Stimulated activated naive CD4-positive, alpha-beta T cell treated with Interleukin-2 at 50 U/mL for 16 hours (primary cell): ENCODE data around the gene GRIK4.

Source experiments
- DNase-seq: peaks from one replicate; lab custom pipeline; 2025; lab: John Stamatoyannopoulos, UW

Gene GRIK4

GRCh38 chr11:120814531-120815318 lies 303.2 kb downstream of the GRIK4 start:
- no peak for DNase-seq

DNA sequence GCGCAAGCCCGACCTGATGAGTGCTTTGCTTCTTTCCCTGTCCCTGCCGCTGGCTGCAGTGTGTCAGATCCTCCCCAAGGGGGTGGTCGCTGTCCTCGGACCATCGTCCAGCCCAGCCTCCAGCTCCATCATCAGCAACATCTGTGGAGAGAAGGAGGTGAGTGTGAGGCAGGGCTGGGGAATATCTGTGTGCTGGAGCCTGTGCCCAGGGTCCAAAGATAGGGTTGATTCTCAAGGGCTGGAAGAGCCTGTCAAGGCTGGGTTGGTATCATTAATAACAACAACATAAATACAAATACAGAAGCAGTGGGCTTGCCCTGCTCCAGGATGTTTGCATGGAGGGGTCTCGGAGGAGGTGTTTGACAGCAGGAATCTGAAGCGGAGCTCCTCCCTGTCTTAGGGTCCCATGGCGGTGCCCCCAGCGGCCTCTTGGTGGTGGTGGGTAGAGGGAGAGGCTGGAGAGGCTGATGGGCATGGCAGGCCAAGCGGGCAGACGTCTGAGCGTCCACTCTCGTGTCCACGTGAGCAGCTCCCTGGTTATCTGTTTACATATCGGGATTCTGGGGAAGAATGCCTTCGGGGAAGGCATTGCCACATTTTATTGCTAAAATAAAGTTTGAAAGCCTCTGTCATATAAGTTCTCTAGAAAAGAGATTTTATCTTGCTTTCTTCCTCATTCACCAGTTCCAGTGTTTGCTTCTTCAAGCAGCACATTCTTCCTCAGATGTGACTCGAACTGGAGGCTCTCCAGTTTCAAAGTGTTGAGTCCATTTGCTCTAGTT lies 304.0 kb downstream of the GRIK4 start:
- DNase-seq: no peak

- DNase-seq: no peak
Measured at GRCh38 chr11:120816176-120816575, 304.6 kb downstream of the GRIK4 start.

- no peak for DNase-seq
Measured at GRCh38 chr11:120816711-120817110, 305.2 kb downstream of the GRIK4 start.

GRCh38 chr11:120817158-120817557 lies 305.6 kb downstream of the GRIK4 start:
- no peak for DNase-seq

GRCh38 chr11:120818097-120818496 lies 306.5 kb downstream of the GRIK4 start:
- no peak for DNase-seq

DNA sequence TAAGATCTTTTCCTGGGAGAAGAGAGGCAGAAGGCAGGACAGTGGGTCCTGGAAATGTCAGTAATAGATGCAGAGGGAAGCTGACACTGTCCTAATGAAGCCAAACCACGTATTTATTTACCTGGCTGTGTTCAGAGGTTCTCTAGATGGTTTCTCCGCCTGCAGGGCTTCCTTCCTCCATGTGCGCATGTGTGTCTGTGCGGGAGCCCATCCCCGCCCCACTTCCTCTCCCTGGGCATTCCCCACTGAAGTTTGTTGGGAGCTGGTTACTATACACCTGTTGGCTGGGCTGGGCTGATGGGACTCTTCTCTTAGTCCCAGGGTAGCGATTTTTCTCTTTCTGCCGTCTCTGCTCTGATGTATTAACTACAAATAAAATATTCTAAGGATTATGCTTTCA lies 307.5 kb downstream of the GRIK4 start:
- DNase-seq: no peak

DNA sequence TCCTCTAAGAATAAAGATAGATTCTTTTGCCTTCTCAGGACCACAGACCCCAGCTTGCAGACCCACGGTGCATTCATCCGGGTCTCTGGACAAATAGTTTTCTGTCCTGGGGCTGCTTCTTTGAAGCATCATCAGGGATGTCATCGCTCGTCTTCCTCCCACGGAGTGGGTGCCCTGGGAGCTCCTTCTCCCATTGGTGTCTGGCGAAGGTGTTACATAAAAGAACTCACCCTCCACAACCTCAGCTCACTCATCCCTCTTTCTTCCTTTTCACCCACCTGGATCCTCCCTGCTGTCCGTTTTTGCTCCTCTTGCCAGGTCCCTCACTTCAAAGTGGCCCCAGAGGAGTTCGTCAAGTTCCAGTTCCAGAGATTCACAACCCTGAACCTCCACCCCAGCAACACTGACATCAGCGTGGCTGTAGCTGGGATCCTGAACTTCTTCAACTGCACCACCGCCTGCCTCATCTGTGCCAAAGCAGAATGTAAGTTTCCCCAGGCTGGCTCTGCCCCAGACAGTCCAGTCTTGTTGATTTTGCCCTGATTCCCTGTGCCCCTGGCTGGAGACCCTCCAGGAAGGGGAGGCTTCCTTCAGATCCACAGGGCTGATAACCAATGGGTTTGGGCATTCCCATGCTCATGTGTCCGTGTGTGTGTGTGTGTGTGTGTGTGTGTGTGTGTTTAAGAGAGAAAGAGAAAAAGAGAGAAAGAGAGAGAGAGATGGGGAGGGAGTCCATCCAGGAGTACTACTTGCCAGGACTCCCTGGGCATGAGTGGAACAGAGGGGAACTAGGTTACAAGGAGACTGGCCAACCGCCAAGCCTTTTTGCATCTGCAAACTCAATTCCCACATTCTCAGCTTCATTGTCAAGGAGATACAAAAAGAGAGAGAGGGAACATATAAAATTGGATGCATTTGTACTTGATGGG lies 308.2 kb downstream of the GRIK4 start:
- DNase-seq: no peak

DNA sequence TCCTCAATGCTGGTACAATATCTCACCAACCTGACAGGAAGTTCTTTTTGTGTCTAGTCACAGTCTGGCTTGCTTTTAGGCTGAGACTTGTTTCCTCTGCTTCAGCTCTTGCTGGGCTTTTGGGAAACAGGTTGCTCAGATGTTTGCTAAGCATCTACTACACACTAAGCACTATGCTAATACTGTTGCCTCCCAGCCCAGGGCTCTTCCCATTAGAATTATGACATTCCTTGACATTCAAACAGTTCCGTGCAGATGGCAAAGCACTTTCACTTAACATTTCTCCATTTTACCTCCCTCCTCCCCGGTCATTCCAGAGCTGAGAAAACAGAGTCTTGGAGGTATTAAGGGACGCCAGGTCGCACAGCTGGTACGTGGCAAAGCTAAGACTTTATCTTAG lies 311.6 kb downstream of the GRIK4 start:
- no peak for DNase-seq

- no peak for DNase-seq
Measured at GRCh38 chr11:120824242-120824641, 312.7 kb downstream of the GRIK4 start.

GRCh38 chr11:120827198-120827597 lies 315.6 kb downstream of the GRIK4 start:
- no peak for DNase-seq

DNA sequence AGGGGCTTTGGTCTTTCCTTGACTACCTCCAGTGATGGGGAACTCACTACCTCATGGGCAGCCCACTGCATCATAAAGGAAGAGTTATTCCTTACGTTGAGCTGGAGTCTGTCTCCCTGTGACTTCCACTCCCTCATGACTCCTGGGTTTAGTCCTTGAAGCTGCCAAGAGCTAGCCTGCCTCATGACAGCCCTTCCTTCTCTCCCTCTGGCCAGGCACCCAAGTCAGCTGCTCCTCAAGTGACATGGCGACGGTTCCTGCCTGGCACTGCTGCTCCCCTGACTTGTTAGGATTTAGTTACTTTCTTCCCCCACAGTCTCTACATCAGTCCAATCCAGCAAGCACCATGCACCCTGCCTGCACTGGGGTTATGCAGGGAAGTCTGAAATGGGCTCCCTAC lies 316.3 kb downstream of the GRIK4 start:
- DNase-seq: no peak

GRCh38 chr11:120828847-120829246 lies 317.3 kb downstream of the GRIK4 start:
- no peak for DNase-seq

- DNase-seq: no peak
Measured at GRCh38 chr11:120830085-120830620, 318.6 kb downstream of the GRIK4 start.

DNA sequence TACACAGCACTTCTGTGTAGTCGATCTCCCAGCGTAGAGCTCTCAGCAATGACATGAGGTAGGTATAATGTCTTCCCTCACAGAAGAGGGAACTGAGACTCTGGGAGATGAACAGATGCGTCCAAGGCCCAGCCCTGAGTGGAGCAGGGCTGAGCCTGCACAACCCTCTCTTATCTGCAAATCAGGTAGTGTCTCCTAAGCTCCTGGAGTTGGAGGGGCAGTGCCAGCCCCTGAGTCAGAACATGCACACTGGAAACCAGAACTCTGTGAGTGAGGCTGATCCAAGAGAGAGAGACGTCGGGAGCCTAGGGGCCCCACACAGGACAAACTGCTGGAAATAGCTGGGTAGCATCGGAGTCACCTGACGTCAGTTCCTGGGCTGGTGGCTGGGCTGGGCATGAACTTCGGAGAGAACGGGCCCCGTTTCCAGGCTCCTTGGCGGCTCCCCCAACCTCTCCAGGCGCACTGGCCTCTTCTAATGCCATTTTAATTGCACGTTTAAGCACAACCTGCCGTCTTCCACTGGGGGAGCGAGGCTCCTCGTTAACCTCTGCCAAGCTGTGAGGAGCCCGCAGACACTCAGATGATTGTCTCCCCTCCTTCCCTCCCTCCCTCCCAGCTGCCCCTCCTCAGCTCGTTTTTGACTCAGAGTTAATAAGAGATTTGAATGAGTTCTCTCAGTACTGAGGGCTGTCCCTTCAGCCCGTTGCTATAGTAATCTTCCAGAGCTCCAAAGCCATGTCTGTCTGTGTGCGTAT lies 321.1 kb downstream of the GRIK4 start:
- no peak for DNase-seq

DNA sequence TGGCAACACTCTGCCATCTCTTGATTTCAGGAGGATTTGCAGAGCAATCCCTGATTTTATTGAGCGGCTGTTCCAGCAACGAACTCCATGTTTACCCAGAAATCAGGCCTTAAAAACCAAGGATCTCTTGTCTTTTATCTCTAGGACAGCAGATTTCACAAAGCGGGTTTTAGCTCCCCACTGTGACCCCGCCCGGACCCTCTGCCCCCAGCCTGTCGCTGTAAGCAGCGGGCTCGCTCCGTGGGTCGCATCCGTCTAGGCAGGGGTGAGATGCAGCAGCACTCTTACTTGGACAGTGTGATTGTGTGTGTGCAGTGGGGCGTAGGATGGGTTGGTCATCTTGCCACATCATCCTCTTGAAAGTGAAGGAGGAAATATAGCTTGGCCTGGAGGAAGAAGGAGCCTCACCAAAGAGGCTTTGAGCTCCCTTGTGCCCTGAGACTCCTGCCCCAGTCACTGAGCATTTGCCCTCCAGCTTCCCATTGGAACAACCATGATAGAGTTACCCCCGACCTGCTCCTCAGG lies 323.2 kb downstream of the GRIK4 start:
- no peak for DNase-seq

DNA sequence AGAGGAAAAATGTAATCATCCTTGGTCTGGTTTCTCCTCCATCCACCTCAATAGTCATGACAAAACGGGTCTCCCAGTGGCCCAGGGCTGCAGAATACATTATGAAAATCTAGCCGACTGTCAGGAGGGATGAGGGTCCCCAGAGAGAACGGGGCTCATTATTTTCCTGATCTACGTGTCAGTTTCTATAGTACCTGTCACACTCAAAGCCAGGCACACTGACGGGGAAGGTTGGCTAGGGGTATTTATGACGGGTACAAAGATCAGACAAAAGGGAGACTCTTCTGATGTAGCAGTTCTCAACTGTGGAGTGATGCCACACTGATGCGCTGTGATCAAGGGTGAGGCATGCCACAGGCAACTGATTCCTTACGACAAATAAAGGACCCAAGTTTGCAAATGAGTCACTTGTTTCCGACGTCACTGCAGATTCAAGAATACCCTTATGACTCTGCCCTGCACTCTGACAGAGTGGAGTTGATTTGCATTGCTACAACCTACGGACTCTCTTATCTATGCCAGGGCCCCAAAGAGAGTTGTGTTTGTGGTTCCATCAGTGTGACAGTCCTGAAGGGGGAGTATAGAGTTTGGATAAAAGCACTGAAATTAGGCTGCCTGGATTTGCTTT lies 324.2 kb downstream of the GRIK4 start:
- peak; percentile 7 for DNase-seq

DNA sequence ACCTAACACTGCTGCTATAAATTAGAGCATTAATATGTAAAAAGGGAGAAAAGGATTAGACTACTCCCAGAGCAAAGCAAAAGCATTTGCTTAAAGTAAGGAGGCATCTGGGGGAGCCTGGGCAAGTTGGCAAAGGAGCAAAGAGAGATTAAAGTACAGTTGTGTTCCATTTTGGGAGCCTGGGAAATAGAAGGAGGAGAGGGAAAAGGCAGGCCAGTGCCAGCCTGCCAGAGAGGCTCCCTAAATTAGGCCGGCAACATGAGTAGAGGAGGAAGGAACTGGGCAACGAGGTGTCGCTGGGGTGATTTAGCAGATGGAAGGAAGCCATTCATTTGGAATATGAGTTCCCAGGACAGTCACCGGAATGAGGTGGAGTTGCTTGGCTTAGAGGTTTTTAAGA lies 326.1 kb downstream of the GRIK4 start:
- no peak for DNase-seq

GRCh38 chr11:120839201-120839600 lies 327.7 kb downstream of the GRIK4 start:
- no peak for DNase-seq

DNA sequence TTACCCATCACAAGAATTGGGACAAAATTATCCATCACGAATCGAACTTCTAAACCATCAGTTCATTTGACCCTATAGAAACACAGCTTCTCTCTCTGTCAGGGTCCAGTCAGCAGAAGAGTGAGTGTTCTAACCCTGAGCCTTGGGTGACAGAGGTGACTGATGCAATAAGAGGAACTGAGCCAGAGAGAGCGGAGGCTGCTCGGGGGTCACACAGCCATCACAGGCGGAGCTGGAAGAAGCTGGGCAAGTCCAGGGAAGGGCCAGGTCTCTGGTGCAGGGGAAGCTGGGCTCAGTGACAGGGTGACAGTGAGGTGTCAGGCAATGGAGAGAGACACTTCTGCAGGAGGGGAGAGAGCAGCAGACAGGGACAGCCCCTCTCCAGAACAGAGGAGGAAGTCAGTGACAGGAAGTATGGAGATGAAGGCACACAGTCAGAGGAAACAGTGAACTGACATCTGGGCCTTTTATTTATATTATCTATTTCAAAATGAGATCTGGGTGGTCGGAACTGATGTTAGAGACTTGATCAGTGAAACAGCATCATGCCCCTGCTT lies 328.4 kb downstream of the GRIK4 start:
- no peak for DNase-seq
